Ovary (tissue), 9 donors: Measurements from ENCODE around the gene SESN3. TPM values are rescaled to one million over a fixed set of nuclear protein-coding genes. Genes with fewer than 3 reads are reported as not detected.

Experiments
- DNase-seq, 5 donors: peaks; one replicate each; pipeline ENCODE4 v3.0.0-alpha.2; 2019 to 2020
- H3K27ac ChIP-seq, 2 donors: fragments of 200-600 bp; one replicate each; pipeline versions ENCODE4 v1.5.1 to v1.8.0; 2019 to 2022
- H3K27me3 ChIP-seq: fragments of 200-600 bp; one replicate; pipeline ENCODE4 v1.8.0; 2022
- H3K36me3 ChIP-seq: fragments of 200-600 bp; sonication (generic); one replicate; pipeline ENCODE4 v1.5.1; 2019
- H3K4me1 ChIP-seq: one replicate; pipeline ENCODE4 v1.8.1; 2013; ENCODE audit warnings: mild to moderate bottlenecking, moderate library complexity; ENCODE audit not compliant: insufficient read depth
- H3K4me3 ChIP-seq: fragments of 200-600 bp; sonication (generic); one replicate; pipeline ENCODE4 v1.5.1; 2017
- H3K9me3 ChIP-seq, 2 donors: fragments of 200-600 bp in 1 of 2; sonication (generic) in 1 of 2; one replicate each; pipeline versions ENCODE4 v1.5.1 to v1.8.1; 2013 to 2019; ENCODE audit warnings: mild to moderate bottlenecking in 1 of 2, moderate library complexity in 1 of 2
- CTCF ChIP-seq, 3 donors: fragments of 450-650 bp in 2 of 3; fragments of 200-600 bp in 1 of 3; IDR thresholded peaks; one replicate each; pipeline versions ENCODE4 v1.5.1 to v1.8.0; 2016 to 2022; ENCODE audit warnings: antibody characterized with exemption in 3 of 3, mild to moderate bottlenecking in 1 of 3
- EP300 ChIP-seq: sonication (generic); formaldehyde crosslinking; IDR thresholded peaks from one replicate; pipeline ENCODE4 v1.6.1; 2017; ENCODE audit warnings: antibody characterized with exemption
- POLR2A ChIP-seq: fragments of 450-650 bp; IDR thresholded peaks from one replicate; pipeline ENCODE4 v1.6.1; 2017; ENCODE audit warnings: antibody characterized with exemption, mild to moderate bottlenecking, moderate library complexity
- WGBS, 3 donors: extraction: QIAGEN DNeasy Blood & Tissue Kit in 1 of 3; methylation state at CpG; one replicate each; pipeline versions ENCODE4 v1.1.5 to v1.1.7; 2013 to 2017; 5-methylcytosine and 5-hydroxymethylcytosine counted together
- intact Hi-C, 4 donors: fragments of 100-400 bp; cut with DNase I; formaldehyde crosslinking; loops; one replicate each; pipeline versions ENCODE4 v1.11.0 to v1.15.1; 2022 to 2023
- polyA plus RNA-seq, 2 donors: library from polyadenylated mRNA; stranded (reverse); fragments of 200-250 nt in 1 of 2; fragments of 350-450 nt in 1 of 2; fragmentation: Illumina TruSeq in 1 of 2; extraction: RNeasy Lipid Tissue Mini Kit (QIAGEN cat#74804) in 1 of 2; gene quantifications; one replicate each; pipeline ENCODE4 v1.2.3, GENCODE V29; 2013 to 2014
- total RNA-seq, 7 donors: library from RNA; depleted of rRNA in 2 of 7; stranded (reverse); fragments of >200 nt in 2 of 7; fragmentation: NEBNext Ultra II Directional in 3 of 7; extraction: Animal tissue kit (Norgen Biotek cat#: 25700) in 3 of 7; gene quantifications; one replicate each; pipeline versions ENCODE4 v1.1.0 to v1.2.4, GENCODE V29; 2016 to 2023
- donor health status: DM: no; HTN: no; CAD: no; lungs with moderate emphysema.
- donor health status: DM: no; HTN: no; CAD: no.
- donor health status: Bipolar disorder and iron deficiency.
- donor health status: DM: yes; HTN: yes; CAD: no.
- donor health status: DM: no; HTN: no; CAD: no.
- donor health status: DM: yes; HTN: yes; CAD: no.

Gene SESN3
- total and polyA plus RNA-seq, 9 donors: 14.5 to 77.3 (median 43.0) TPM

- H3K27me3 ChIP-seq: no peaks in the 10 kb centered on the region
- no peak overlapping the region for H3K27ac ChIP-seq
- DNase-seq: no peak
- H3K36me3 ChIP-seq: no peaks in the 10 kb centered on the region
- TF ChIP-seq CTCF (IDR thresholded peaks at IDR 0.05) (no peak), EP300 (no peak), POLR2A (no peak)
- no peaks in the 10 kb centered on the region for H3K9me3 ChIP-seq
- 42 to 51% (median 47%) methylated on average over 4 of the region's 4 CpGs for WGBS, 3 donors
- peaks cover 2% of the 10 kb centered on the region for H3K4me1 ChIP-seq
- no peak overlapping the region for H3K4me3 ChIP-seq
- intact Hi-C loops: no loop called here
Measured at GRCh38 chr11:95255251-95256145, 24.5 kb upstream of the SESN3 start.

GRCh38 chr11:95254716-95255115, 23.7 kb upstream of the SESN3 start:
- intact Hi-C loops: no loop called here

GRCh38 chr11:95254131-95254704, 23.2 kb upstream of the SESN3 start:
- 2 to 4% (median 4%) methylated on average over 8 of the region's 8 CpGs for WGBS, 3 donors
- TF ChIP-seq CTCF (IDR thresholded peaks at IDR 0.05) (no peak), POLR2A (no peak), EP300 (no peak)
- peak; percentile 71 to 83 (median 73) for DNase-seq
- peaks cover 2% of the 10 kb centered on the region for H3K4me1 ChIP-seq
- H3K36me3 ChIP-seq: no peaks in the 10 kb centered on the region
- no peaks in the 10 kb centered on the region for H3K9me3 ChIP-seq
- H3K27ac ChIP-seq: peak overlapping the region in 1 of 2 donors; percentile 38
- no peaks in the 10 kb centered on the region for H3K27me3 ChIP-seq
- intact Hi-C loops: no loop called here
- no peak overlapping the region for H3K4me3 ChIP-seq

More at GRCh38 chr11:95254716-95255115, 23.7 kb upstream of the SESN3 start:
- no peaks in the 10 kb centered on the region for H3K36me3 ChIP-seq
- TF ChIP-seq EP300: no peak
- TF ChIP-seq CTCF (IDR thresholded peaks at IDR 0.05): no peak
- TF ChIP-seq POLR2A: no peak
- peaks cover 2% of the 10 kb centered on the region for H3K4me1 ChIP-seq
- H3K4me3 ChIP-seq: no peak overlapping the region
- no peak overlapping the region for H3K27ac ChIP-seq
- H3K27me3 ChIP-seq: no peaks in the 10 kb centered on the region
- no peaks in the 10 kb centered on the region for H3K9me3 ChIP-seq
- no peak for DNase-seq

GRCh38 chr11:95253141-95253540, 22.1 kb upstream of the SESN3 start:
- TF ChIP-seq EP300 (no peak), POLR2A (no peak), CTCF (IDR thresholded peaks at IDR 0.05) (no peak)
- H3K4me1 ChIP-seq: peaks cover 2% of the 10 kb centered on the region
- H3K4me3 ChIP-seq: no peak overlapping the region
- H3K27ac ChIP-seq: no peak overlapping the region
- intact Hi-C loops: no loop called here
- no peaks in the 10 kb centered on the region for H3K9me3 ChIP-seq
- H3K27me3 ChIP-seq: no peaks in the 10 kb centered on the region
- DNase-seq: no peak
- 71 to 93% (median 86%) methylated on average over 2 of the region's 2 CpGs for WGBS, 3 donors
- H3K36me3 ChIP-seq: no peaks in the 10 kb centered on the region
